Measurements from ENCODE around the gene DNAJC19.

The DNAJC19 gene

DNA sequence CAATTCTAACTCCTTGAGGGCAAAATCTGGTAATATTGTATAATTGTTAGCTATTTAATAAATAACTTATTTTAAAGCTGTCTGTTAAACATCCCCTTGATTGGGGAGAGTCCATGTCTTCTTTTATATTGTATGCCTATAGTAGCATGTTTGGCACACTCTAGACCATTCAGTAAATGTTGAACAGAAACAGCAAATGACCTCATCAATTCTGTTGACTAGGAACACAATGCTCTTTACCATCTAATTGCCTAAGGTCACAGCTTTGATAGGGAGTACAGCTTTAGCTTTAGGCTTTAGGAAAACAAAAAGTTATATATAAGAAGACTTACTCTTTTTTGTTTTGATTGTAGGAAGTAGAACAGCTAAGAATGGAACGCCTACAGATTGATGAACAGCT lies 27.0 kb downstream of the DNAJC19 start:
- no peak overlapping the region for H3K4me3 ChIP-seq (ENCODE audit: low read depth, low read length)
- no peak for DNase-seq (ENCODE audit: low read depth)
- TF ChIP-seq, protein P1, sequence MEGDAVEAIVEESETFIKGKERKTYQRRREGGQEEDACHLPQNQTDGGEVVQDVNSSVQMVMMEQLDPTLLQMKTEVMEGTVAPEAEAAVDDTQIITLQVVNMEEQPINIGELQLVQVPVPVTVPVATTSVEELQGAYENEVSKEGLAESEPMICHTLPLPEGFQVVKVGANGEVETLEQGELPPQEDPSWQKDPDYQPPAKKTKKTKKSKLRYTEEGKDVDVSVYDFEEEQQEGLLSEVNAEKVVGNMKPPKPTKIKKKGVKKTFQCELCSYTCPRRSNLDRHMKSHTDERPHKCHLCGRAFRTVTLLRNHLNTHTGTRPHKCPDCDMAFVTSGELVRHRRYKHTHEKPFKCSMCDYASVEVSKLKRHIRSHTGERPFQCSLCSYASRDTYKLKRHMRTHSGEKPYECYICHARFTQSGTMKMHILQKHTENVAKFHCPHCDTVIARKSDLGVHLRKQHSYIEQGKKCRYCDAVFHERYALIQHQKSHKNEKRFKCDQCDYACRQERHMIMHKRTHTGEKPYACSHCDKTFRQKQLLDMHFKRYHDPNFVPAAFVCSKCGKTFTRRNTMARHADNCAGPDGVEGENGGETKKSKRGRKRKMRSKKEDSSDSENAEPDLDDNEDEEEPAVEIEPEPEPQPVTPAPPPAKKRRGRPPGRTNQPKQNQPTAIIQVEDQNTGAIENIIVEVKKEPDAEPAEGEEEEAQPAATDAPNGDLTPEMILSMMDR (IDR thresholded peaks at IDR 0.05; ENCODE audit: insufficient read depth, low read depth, low read length, missing control alignments) = no peak

DNA sequence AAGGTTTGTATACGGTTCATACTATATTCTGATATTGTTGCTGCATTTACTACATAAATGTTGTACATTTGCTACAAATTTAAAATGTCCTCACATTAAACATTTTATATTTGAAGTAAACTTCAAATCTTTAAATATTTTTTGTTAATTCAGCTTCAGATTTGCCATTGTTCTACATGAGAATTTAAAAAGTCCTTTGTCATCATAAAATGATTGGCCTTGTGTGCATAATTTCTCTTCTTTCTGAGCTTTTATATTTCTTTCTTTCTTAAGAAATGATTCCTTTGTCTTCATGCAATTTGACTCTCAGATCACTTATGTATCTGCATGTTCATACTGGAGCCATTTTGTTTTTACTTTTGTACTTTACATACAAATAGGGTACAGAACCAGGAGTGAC lies 28.0 kb downstream of the DNAJC19 start:
- H3K4me3 ChIP-seq (ENCODE audit: low read depth, low read length) = no peak overlapping the region
- TF ChIP-seq, protein P1 (IDR thresholded peaks at IDR 0.05; ENCODE audit: insufficient read depth, low read depth, low read length, missing control alignments) = no peak

DNA sequence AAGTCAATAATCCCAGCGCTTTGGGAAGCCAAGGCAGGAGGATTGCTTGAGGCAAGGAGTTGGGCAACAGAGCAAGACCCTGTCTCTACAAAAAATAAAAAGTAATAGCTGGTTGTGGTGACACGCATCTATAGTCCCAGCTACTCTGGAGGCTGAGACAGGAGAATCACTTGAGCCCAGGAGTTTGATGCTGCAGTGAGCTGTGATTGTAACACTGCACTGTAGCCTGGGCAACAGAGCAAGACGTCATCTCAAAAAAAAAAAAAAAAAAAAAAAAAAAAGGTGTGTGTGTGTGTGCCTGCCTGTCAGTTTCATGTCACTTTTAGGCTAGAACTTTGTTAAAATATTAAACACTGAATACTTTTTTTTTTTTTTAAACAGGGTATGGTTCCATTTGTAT lies 28.4 kb downstream of the DNAJC19 start:
- TF ChIP-seq, protein P1 (IDR thresholded peaks at IDR 0.05; ENCODE audit: insufficient read depth, low read depth, low read length, missing control alignments) = no peak
- DNase-seq (ENCODE audit: low read depth) = no peak

More for the DNA sequence above, 28.0 kb downstream of the DNAJC19 start:
- DNase-seq (ENCODE audit: low read depth) = no peak

DNA sequence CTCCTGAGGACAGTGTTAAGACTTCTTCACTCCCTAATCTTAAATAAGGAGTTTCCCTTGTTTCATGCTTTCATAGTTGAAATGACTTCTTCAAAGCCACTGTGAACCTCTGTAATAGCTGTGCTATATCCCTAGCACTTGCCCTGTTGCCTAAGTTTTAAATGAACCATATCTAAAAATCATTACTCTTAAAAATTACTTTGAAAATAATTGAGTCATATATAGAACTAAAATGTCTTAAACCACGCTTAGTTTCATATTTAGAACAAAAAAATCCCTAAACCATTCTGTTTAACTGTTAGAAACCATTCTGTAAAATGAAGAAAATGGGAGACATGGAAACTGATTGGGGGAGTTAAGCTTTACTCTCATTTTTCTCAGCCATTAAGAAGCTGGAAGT lies 29.8 kb downstream of the DNAJC19 start:
- TF ChIP-seq, protein P1 (IDR thresholded peaks at IDR 0.05; ENCODE audit: insufficient read depth, low read depth, low read length, missing control alignments) = no peak
- DNase-seq (ENCODE audit: low read depth) = no peak

More for the DNA sequence above, 28.4 kb downstream of the DNAJC19 start:
- no peak overlapping the region for H3K4me3 ChIP-seq (ENCODE audit: low read depth, low read length)

DNA sequence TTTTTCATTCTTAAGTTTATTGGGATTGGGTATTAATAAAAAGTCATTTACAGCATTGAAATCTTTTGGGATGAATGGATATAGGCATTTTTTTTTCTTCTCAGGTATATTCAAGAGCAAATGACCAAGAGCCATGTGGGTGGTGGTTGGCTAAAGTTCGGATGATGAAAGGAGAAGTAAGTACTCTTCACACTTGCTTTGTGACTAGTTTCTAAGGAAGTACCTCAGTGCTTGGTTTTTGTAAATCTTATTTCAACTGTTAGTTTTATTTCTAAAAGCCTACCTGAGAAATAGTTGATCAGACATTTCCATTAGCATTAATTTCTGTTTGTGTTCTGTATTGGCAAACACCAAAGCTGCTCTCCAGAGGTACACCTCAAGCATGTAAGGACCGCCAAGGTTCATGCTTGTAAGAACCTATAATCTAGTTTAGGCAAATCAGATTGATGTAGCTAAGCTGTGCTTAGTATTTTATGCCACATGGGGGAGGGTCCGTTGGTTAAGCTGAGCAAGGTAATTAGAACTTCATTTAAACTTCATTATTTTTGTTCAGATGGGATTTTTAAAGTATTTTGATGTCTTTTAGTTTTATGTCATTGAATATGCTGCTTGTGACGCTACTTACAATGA lies 41.7 kb downstream of the DNAJC19 start:
- peak; percentile 18 for DNase-seq (ENCODE audit: low read depth)
- TF ChIP-seq, protein P1 (IDR thresholded peaks at IDR 0.05; ENCODE audit: insufficient read depth, low read depth, low read length, missing control alignments) = no peak
- H3K4me3 ChIP-seq (ENCODE audit: low read depth, low read length) = no peak overlapping the region

More for the DNA sequence above, 29.8 kb downstream of the DNAJC19 start:
- no peak overlapping the region for H3K4me3 ChIP-seq (ENCODE audit: low read depth, low read length)

DNA sequence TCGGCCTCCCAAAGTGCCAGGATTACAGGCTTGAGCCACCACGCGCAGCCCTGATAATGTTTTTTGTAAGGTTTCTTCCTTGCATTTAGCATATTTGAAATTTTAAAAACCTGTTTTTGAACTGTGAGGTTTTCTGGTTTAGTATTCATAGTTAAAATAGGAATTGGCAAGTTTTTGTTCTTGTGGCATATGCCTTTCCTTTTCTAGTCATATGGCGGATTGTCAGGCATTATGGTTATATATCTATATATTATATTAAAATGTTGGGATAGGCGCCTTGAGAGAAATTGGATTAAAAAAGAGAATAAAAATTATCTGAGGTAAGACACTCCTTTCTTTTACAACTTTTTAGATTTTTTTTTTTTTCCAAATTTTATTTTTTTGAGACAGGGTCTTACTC lies 48.7 kb downstream of the DNAJC19 start:
- TF ChIP-seq, protein P1 (IDR thresholded peaks at IDR 0.05; ENCODE audit: insufficient read depth, low read depth, low read length, missing control alignments) = no peak
- no peak for DNase-seq (ENCODE audit: low read depth)
- H3K4me3 ChIP-seq (ENCODE audit: low read depth, low read length) = no peak overlapping the region

DNA sequence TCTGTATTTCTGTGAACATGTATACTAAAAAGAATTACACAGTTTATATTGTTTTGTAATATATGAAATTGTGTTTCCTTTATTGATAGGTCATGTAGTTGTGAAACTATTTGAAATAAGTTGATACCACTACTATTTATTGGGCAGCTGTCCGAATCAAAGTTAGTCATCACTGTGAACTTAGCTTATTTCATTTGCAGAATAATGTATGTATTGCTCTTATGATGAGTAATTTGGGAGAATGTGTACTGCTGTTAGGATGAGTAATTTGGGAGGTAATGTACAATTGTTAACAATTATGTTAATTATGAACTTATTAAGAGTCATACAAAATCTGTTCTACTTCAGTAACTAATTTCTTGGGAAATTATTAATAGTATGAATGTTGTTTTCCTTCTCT lies 54.9 kb downstream of the DNAJC19 start:
- TF ChIP-seq, protein P1 (IDR thresholded peaks at IDR 0.05; ENCODE audit: insufficient read depth, low read depth, low read length, missing control alignments) = no peak
- no peak overlapping the region for H3K4me3 ChIP-seq (ENCODE audit: low read depth, low read length)
- DNase-seq (ENCODE audit: low read depth) = no peak
